ENCODE data around the gene DEK.

DEK gene

GRCh38 chr6:18264923-18265377 is 620 bp upstream of the DEK start:
- DNase-seq, result no peak

DNA sequence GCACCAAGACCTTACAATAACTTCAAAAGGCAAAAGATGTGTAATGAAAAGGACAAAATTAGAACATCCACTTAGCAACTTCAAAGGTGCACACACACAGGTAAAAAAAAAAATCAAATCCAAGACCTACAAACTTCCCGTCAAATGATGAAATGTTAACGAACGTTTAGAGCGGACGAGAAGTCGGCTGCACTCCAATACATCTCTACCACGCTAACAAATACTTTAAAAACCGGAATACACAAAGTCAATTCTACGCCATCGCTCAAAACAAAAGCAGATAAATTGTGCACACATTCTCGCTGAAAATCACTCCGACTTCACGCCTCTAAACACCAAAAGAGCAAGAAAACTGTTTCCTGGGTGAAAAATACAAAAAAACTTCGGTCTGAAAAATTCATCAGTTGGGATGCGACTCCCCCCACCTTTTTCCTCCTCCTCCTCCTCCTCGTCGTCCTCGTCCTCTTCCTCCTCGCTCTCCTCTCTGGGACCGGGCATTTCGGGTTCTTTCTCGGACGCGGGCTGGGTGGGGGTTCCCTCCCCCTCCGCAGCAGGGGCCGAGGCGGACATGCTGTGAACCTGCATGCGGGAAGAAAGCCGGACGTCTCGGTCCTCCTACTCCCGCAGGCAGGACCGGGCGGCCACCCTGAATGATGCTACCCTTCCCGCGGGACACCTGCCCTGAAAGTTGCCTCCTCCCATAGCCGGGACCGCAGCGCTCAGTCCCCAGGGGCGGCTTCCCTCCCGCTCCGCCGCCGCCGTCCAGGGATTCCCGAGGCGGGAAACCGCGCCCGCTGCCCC is 712 bp downstream of the DEK start:
- DNase-seq, result peak; percentile 35

DNA sequence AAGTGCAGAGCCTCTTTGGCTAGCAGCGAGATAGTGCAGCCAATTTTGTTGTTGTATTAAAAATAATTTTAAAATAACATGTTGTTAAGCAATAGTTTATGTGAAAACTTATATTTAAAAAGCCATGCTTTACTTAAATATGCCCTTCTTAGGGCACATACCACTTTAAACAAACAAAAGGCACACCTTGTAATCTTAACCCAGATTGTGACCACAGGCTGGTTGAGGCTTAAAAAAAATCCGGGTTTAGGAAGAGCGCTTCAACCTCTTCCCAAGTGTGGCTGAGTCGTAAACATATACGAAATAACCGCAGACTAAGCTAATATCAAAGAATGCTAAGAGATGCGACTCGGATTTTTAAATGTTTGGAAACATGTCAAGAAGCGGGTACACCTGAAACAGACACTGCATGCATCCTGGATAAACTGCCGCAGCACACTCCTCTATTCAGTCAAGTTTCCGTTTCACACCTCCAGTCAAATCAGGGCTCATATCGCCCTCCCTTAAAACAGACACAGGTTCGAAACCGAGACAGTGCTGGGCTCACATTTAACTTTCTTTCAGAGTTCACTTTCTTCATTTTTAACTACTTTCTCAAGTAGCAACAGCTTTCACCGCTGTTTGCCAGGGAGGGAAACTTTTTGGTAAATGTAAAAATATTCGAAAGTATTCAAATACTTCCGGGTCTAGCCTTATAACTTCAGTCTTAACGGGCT is 1.5 kb downstream of the DEK start:
- peak; percentile 55 for DNase-seq

DNA sequence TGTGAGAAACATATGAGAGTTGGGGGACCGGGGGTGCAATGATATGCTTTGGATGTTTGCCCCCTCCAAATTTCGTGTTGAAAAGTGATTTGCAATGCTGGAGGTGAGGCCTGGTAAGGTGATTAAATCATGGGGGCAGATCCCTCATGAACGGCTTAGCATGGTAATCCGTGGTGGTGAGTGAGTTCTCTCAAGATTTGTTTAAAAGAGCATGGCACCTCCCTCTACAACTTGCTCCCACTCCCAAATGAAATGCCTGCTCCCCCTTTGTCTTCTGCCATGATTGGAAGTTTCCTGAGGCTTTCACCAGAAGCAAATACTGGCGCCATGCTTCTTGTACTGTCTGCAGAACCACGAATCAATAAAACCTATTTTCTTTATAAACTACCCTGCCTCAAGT is 2.5 kb downstream of the DEK start:
- no peak for DNase-seq

- DNase-seq, result peak; percentile 54
Observed at GRCh38 chr6:18260448-18261106, 3.8 kb downstream of the DEK start.

DNA sequence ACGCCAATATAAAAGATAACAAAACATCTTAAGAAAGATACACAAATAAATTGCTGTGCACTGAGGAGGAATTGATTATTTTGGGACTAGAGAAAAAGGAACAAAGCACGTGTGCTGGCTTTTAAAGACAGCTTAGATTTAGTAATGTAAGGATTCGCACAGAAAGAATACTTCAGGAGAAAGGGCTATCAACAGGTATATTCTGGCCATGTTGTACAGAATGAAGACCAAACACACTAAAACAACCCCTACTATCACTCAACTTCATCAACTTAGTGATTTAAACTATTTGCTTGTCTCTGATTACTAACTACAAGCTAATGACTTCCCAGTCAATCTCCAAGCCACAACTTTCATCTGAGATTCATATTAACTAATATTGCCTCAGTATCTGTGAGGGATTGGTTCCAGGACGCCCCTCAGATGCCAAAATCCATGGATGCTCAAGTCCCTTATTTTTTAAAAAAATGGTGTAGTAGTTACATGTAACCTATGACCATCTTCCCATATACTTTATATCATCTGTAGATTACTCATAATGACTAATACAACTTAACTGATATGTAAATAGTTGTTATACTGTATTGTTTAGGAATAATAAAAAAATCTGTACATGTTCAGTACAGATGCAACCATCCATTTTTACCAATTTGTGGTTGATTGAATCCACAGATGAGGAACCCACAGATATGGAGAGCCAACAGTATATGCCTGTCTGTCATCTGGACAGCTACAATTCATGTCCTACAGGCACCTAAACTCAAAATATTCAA is 4.5 kb downstream of the DEK start:
- no peak for DNase-seq

DNA sequence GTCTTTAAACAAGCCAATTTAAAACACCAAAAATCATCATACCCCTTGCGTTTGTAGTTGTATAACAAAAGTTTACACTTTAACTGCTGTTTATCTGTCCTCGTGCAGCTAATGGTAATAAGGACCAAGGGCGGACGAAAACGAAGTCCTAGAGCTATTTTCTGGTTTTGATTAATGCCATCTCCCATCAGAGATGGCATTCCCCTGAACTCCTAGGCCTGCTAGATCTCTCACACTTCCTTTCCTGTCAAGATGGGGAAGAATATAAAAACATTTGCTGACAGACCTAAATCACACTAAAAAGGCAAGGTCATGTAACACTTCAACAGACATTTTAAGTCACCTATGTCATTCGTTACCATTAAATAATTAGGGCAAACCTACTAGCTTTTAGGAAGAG is 9.5 kb downstream of the DEK start:
- no peak for DNase-seq

- no peak for DNase-seq
Observed at GRCh38 chr6:18253635-18254034, 10.7 kb downstream of the DEK start.

DNA sequence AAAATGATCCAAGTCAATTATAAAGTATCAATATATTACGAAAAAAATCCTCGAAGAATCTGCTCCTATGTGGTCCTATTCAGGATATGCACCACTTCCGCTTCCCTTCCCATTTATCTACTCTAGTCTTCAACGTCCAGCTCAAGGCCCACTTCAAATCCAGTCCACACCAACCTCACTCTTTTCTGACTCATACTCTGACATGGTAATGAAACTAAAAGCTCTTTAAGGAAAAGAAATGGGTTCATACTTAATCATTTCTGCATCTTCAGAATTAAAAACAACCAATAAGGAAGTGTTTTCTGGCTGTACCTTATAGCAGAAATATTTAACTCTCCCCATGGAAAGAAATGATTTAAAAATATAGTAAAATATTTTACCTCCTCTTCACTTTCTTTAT is 15.1 kb downstream of the DEK start:
- DNase-seq, result no peak

DNA sequence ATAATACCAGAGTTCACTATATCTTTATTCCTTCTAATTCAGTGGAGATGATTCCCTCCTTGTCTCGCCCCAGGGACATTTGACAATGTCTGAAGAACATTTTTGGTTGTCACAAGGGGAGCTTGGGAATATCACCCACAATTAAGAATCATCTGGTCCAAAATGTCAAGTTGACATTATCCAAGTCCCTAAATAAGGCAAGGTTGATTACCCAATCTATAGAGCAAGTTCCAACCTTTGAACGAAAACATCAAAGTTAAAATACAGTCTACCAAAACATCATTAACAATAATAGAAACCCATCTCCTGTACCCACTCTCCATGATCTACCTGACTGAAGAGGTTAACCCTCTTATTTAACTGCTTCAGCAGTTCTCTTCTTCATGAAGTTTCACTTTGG is 15.6 kb downstream of the DEK start:
- no peak for DNase-seq

DNA sequence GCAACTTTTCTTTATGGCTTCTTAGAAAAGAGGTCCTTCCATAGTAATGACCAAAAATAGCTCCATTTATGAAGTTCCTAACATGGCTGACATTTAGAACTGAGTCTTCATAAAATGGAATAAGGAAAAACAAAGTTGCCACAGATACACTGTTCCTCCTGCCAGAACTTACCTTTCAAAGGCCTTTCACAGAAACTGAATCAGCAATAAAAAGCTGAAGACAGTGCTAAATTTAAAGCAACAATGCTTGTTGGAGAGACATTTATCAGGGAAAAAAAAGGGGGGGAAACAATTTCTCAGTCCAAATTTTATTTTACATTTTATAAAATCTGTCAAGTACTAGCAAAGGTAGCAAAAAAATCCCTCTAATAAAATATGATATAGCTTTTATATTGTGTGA is 17.3 kb downstream of the DEK start:
- DNase-seq, result no peak

DNA sequence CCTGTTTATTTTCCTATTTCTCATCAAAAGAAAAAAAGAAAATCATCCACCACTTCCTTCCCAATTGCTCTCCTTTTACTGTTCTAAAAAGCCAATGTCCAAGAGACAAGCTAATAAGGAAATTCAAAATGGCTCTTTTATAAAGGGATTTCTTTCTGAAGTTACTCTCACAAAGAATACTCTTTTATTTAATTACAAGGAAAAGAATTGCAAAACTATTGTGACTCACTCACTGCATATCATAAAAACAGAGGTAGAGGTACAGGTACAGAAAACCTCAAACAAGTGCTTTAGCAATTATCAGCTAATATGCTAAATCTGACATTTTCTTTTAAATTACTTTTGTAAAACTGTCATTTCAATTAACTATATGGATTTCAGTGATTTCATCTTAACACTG is 18.1 kb downstream of the DEK start:
- no peak for DNase-seq

DNA sequence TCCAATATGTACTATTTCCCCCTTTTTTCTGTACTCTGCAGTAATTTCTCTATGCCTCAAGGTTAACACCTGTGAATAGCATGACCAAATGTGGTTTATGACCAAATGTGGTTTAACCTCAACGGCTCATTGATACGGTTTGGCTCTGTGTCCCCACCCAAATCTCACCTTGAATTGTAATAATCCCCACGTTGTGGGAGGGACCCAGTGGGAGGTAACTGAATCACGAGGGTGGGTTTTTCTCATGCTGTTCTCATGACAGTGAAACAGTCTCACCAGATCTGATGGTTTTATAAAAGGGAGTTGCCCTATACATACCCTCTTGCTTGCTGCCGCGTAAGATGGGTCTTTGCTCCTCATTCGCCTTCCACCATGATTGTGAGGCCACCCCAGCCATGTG is 18.7 kb downstream of the DEK start:
- DNase-seq, result peak; percentile 53

GRCh38 chr6:18245079-18245478 is 19.3 kb downstream of the DEK start:
- DNase-seq, result no peak

DNA sequence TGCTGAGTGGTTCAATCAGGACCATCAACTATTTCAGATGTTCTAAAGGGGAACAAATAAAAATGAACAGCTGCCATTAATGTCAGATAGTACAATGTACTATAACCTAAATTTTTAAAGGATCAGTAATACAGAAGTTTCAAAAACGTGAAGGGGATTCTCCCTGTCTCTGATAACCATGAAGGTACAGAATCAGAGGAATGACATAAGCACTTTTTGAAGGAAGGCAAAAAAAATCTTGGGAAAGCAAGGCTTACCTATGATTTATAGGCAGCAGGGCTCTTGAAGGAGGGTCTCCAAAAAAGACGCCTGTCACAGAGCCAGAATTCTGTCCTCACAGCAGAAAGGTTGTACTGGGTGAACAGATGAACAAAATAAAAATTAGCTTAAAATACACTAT is 20.1 kb downstream of the DEK start:
- no peak for DNase-seq

GRCh38 chr6:18243302-18243893 is 20.9 kb downstream of the DEK start:
- no peak for DNase-seq

GRCh38 chr6:18242062-18242851 is 22.1 kb downstream of the DEK start:
- no peak for DNase-seq

DNA sequence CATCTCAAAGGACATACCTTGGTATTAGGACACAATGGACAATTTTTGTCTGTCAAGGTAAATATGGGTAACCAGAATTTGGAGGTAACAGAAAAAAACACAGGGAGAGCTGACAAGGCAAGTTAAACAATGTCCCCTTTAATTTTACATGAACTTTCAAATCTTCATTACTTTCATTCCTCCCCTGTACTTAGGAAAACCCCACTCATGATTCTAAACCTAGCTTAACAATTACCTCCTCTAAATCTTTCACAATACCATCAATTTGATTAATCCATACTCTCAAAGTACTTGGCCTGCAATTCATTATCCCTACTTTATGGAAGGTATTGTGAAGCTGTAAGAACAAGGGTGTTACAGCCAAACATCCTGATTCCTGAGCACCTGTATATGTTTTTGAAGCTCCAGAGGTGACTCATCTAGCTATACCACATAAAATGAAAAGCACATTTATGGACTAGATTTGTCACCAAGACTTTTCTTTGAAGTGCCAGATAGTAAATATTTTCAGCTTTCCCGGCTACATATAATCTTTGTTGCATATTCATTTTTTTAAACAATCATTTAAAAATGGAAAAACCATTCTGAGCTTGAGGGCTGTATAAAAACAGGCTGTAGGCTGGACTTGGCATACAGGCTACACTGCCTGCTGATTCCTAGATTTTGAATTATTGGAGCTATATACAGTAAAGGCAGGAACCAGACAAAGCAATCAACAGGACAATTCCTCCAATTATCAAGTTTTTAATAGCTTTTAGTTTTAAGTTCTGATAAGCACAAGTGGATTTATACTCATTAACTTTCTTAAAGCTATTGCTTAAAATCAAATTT is 22.9 kb downstream of the DEK start:
- DNase-seq, result no peak

DNA sequence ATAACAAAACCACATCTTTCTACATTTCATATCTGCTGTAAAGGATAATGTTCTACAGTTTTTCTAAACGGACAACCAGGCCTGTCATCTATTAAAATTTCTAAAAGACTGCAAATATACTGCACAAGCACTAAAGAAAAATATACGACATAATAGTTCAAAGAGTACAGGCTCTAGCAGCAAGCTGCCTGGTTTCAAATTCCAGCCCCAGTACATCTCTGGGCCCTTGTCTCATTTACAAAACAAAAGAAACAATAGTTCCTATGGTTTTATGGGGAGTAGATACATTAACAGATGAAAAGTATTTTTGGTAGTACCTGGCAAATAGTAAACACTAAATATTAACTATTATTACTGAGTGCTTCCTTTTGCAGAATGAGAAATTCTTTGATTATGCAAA is 24.1 kb downstream of the DEK start:
- DNase-seq, result no peak

DNA sequence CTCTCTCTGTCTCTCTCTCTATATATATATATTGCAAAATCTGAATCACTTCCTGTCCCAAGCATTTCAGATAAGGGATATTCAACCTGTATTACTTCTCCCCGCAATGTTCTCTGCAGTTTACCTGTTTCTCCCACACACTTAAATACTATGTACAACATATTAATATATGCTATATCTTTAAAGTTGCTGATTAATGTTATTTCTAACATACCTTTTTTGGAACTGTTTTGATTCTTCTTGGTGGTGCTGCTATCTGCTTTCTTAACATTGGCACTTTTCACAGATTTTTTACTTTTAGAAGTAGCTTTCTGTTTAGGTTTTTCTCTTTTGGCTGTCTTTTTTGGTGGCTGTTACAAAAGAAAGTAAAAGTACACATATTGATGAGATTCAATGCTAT is 27.2 kb downstream of the DEK start:
- no peak for DNase-seq

GRCh38 chr6:18235524-18235923 is 28.8 kb downstream of the DEK start:
- no peak for DNase-seq
